Measurements from ENCODE around the gene MDC1. TPM values are rescaled to one million over a fixed set of nuclear protein-coding genes. Genes with fewer than 3 reads are reported as not detected.
"Not testable (repeated sequence)": the region's sequence is repeated elsewhere in the genome, so short reads cannot be mapped to it uniquely, and the experiment has no call there.

The MDC1 gene
- total and polyA plus RNA-seq, 7 donors: 1.8 to 17.4 (median 5.4) TPM

GRCh38 chr6:30672445-30673253, 44.4 kb downstream of the MDC1 start, which contains the start of gene DHX16:
DHX16 (minus strand) TSS chr6:30673006; CDS start chr6:30672841, 165 bp downstream.
- no peaks in the 10 kb centered on the region for H3K27me3 ChIP-seq
- intact Hi-C loops (cut with DNase I): loop anchor here (2.0 to 5.0 kb wide), 2 partner anchors 54 to 185 kb away; partner anchors contain the start of gene HLA-E
- H3K36me3 ChIP-seq: peaks cover 15 to 51% (median 40%) of the 10 kb centered on the region in 4 donors
- H3K9me3 ChIP-seq: no peaks in the 10 kb centered on the region
- WGBS, 2 donors: 0% methylated on average over 57 of the region's 57 CpGs
- peak within 1 kb of the TSS; percentile 81 to 92 (median 88) for H3K27ac ChIP-seq
- peak; percentile 98 for DNase-seq
- TF ChIP-seq EP300 (IDR thresholded peaks at IDR 0.05) (no peak), POLR2AphosphoS5 (IDR thresholded peaks at IDR 0.05) (peak; percentile 55 to 86 (median 82)), CTCF (IDR thresholded peaks at IDR 0.05) (peak; percentile 69 to 91 (median 78)), POLR2A (IDR thresholded peaks at IDR 0.05) (peak; percentile 6 to 61)
- H3K4me3 ChIP-seq: peak within 1 kb of the TSS; percentile 69 to 93 (median 80)
- H3K4me1 ChIP-seq: peaks cover 0 to 25% (median 22%) of the 10 kb centered on the region in 4 donors

GRCh38 chr6:30670760-30671527, 46.1 kb downstream of the MDC1 start:
- H3K9me3 ChIP-seq: no peaks in the 10 kb centered on the region
- 93% methylated on average over 27 of the region's 27 CpGs for WGBS, 2 donors
- no peak for DNase-seq
- no peaks in the 10 kb centered on the region for H3K27me3 ChIP-seq
- no peak for TF ChIP-seq POLR2A (IDR thresholded peaks at IDR 0.05)
- TF ChIP-seq EP300 (IDR thresholded peaks at IDR 0.05): no peak
- no peak for TF ChIP-seq POLR2AphosphoS5 (IDR thresholded peaks at IDR 0.05)
- TF ChIP-seq CTCF (IDR thresholded peaks at IDR 0.05): no peak
- peaks cover 0 to 25% (median 22%) of the 10 kb centered on the region in 4 donors for H3K4me1 ChIP-seq
- no peak overlapping the region for H3K4me3 ChIP-seq
- H3K27ac ChIP-seq: no peak overlapping the region
- intact Hi-C loops (cut with DNase I): loop anchor here (5.0 kb wide), 1 partner anchor 184 kb away; the partner anchor contains the start of gene HLA-E
- H3K36me3 ChIP-seq: peaks cover 1 to 51% (median 31%) of the 10 kb centered on the region in 4 donors

- Histone ChIP-seq H3K36me3 (peaks cover 36 to 95% (median 74%) of the 10 kb centered on the region in 4 donors), H3K4me1 (peaks cover 0 to 11% (median 5%) of the 10 kb centered on the region in 4 donors)
- WGBS, 2 donors: 63 to 79% methylated on average over 2 of the region's 2 CpGs
- H3K9me3 ChIP-seq; H3K27ac ChIP-seq; intact Hi-C loops (cut with DNase I); DNase-seq; H3K27me3 ChIP-seq; H3K4me3 ChIP-seq: not testable (repeated sequence)
Observed at GRCh38 chr6:30666300-30666699, 50.8 kb downstream of the MDC1 start.

GRCh38 chr6:30664994-30665767, 51.9 kb downstream of the MDC1 start:
- 95% methylated on average over 34 of the region's 34 CpGs for WGBS, 2 donors
- intact Hi-C loops (cut with DNase I): no loop called here
- H3K9me3 ChIP-seq: no peaks in the 10 kb centered on the region

GRCh38 chr6:30657922-30658321, 59.2 kb downstream of the MDC1 start:
- DNase-seq; H3K27ac ChIP-seq; H3K4me1 ChIP-seq; H3K4me3 ChIP-seq; H3K27me3 ChIP-seq; intact Hi-C loops (cut with DNase I); H3K9me3 ChIP-seq: not testable (repeated sequence)
- 92 to 93% methylated on average over 5 of the region's 5 CpGs for WGBS, 2 donors
- peaks cover 62 to 100% (median 87%) of the 10 kb centered on the region in 4 donors for H3K36me3 ChIP-seq

More at GRCh38 chr6:30664994-30665767, 51.9 kb downstream of the MDC1 start:
- no peak overlapping the region for H3K27ac ChIP-seq
- H3K27me3 ChIP-seq: no peaks in the 10 kb centered on the region
- no peak overlapping the region for H3K4me3 ChIP-seq
- DNase-seq: no peak
- TF ChIP-seq POLR2AphosphoS5 (IDR thresholded peaks at IDR 0.05): no peak
- TF ChIP-seq EP300 (IDR thresholded peaks at IDR 0.05): no peak
- TF ChIP-seq CTCF (IDR thresholded peaks at IDR 0.05): no peak
- peaks cover 42 to 99% (median 73%) of the 10 kb centered on the region in 4 donors for H3K36me3 ChIP-seq
- H3K4me1 ChIP-seq: no peaks in the 10 kb centered on the region

Data from sigmoid colon (tissue), 7 donors.